NCI-H2081 (cell line): ENCODE data around the gene DDX39B.
"Not testable (repeated sequence)": the region's sequence is repeated elsewhere in the genome, so short reads cannot be mapped to it uniquely, and the experiment has no call there.

Experiments
- DNase-seq, 2 experiments: peaks; one replicate each; lab custom pipeline; 2025; lab: John Stamatoyannopoulos, UW

The DDX39B gene

GRCh38 chr6:31541658-31542521, at the start of gene DDX39B:
Gene DDX39B, minus strand, starts transcription at chr6:31542003. Its CDS starts 1,471 bp downstream, at chr6:31540532.
- DNase-seq: peak; percentile 96 to 98

- not testable (repeated sequence) for DNase-seq
These were observed 48.9 kb upstream of the DDX39B start for GRCh38 chr6:31590691-31591090.

GRCh38 chr6:31588871-31589650, 47.3 kb upstream of the DDX39B start:
- DNase-seq: no peak

- DNase-seq: no peak
These were observed 46.3 kb upstream of the DDX39B start for GRCh38 chr6:31587791-31588777.

- DNase-seq: no peak
These were observed 44.9 kb upstream of the DDX39B start for GRCh38 chr6:31586599-31587281.

GRCh38 chr6:31586008-31586407, 44.2 kb upstream of the DDX39B start, which contains the start of gene LST1:
Gene LST1, plus strand, starts transcription at chr6:31586277. Its CDS starts 1,023 bp downstream, at chr6:31587300.
- DNase-seq: no peak

- no peak for DNase-seq
These were observed 43.7 kb upstream of the DDX39B start for GRCh38 chr6:31585491-31585890.

GRCh38 chr6:31582230-31582643, 40.4 kb upstream of the DDX39B start, which contains the start of gene LTB:
Gene LTB, minus strand, starts transcription at chr6:31582424. Its CDS starts 7 bp downstream, at chr6:31582417.
- no peak for DNase-seq

- no peak for DNase-seq
These were observed 39.8 kb upstream of the DDX39B start for GRCh38 chr6:31581434-31582229.

- peak; percentile 70 to 76 for DNase-seq
These were observed 39.1 kb upstream of the DDX39B start for GRCh38 chr6:31580807-31581433.

GRCh38 chr6:31580438-31580740, 38.6 kb upstream of the DDX39B start:
- DNase-seq: no peak

- no peak for DNase-seq
These were observed 38.0 kb upstream of the DDX39B start for GRCh38 chr6:31579546-31580437.

GRCh38 chr6:31579119-31579505, 37.3 kb upstream of the DDX39B start:
- no peak for DNase-seq

GRCh38 chr6:31578184-31579118, 36.6 kb upstream of the DDX39B start:
- no peak for DNase-seq

- no peak for DNase-seq
These were observed 35.8 kb upstream of the DDX39B start for GRCh38 chr6:31577579-31577966.

- DNase-seq: no peak
These were observed 35.2 kb upstream of the DDX39B start for GRCh38 chr6:31576897-31577578.
